Activated T-helper 1 cell treated with Interleukin-2 at 50 U/mL for 16 hours (primary cell): ENCODE results near the gene SSTR1.

Source experiments
- DNase-seq: peaks from one replicate; pipeline ENCODE4 v3.0.0-alpha.2; 2020; ENCODE audit warnings: low read depth

The SSTR1 gene

DNA sequence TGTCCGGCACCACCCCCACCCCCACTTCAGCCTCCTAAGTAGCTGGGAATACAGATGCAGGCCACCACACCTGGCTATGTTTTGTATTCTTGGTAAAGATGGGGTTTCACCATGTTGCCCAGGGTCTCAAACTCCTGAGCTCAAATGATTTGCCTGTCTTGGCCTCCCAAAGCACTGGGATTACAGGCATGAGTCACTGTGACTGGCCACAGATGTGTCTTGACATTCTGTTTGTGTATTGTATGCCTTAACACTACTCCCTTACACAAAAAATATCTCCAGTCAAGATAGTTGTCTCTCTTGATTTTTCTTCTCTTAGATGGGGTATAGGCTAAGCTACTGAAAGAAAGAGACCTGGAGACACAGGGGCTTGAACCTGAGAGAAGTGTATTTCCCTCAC is 30.6 kb downstream of the SSTR1 start:
- no peak for DNase-seq

DNA sequence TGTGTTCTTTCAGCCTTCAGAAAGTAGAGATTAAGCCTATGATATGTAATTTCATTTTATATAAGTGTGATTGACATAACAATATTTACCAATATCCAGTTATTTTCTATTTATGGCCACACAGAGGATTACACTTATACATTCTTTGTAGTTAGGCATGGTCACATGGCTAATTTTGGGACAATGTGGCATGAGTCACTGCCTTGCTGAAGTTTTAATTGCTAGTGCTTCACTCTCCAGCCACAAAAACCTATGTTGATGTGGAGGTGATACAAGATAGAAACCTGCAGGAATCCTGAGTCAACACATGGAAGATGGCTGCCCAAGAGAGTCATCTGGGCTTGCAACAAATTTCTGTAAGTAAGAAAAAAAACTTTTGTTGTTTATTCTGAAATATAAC is 31.2 kb downstream of the SSTR1 start:
- DNase-seq: no peak

DNA sequence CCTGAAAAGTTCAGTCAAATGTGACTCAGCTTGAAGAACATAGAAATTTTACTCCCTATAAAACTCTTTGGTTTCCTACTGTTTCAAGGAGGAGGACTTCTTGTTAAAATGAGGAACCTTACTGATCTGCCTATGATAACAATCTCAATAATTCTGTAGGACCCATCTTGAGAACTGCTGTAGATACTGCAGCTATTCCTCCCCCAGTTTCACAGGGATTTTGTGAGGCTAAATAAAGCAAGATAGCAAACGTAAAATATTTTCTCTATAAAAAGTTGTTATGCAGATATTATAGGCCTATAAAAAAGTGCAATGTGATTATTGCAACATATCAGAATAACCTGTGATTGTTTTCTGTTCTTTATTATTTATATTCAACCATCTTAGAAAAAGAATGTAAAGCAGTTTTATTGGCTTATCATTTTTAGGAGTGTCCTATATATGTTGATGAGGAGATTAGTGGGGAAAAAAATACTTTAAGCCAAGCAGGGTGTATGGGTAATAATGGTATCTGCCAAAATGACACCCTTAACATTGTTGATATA is 36.1 kb downstream of the SSTR1 start:
- no peak for DNase-seq

DNA sequence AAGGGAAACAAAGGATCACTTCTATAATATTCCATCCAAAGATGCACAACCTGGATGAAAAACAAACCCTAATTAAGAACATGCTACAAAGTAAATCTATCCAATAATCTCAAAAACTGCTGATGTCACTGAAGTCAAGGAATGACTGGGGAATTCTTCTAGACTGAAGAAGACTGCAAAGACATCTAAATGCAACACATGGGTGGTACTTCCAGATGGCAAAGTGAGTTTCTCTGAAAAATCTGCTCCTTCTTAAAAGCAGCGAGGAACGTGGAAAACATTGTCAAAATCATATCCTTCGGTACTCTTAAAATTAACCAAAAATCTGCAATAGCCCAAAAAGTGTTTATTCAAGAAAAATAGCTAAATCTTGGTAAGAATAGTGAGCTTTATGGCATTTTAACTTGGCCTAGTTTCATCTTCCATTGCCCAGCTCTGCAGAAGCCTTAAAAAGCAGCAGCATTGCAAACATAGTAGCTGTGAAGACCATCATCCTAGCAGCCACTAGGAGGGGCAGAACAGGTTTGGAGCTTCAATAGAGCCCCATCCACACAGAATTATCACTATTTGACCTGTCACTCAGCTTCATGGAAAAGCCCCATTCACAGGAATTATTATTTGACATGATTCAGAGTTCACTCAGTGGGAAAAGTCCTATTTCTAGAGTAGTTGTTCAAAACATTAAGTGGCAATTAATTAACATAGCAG is 40.8 kb downstream of the SSTR1 start:
- DNase-seq: no peak

DNA sequence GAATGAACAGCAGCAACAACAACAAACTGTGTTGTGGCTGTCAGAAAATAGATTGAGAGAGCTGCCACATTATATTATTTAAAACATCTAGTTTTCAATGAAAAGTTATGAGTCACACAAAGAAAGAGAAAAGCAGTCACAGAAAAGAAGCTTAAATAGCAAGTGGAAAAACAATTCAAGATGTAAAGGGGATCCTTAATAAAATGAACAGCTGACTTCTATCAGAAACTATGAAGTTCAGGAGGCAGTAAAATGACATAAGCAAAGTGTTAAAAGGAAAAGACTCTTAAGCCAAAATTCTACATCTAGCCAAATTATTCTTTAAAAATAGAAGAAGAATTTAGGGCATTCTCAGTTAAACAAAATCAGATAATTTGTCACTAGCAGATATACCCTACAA is 42.6 kb downstream of the SSTR1 start:
- DNase-seq: no peak

DNA sequence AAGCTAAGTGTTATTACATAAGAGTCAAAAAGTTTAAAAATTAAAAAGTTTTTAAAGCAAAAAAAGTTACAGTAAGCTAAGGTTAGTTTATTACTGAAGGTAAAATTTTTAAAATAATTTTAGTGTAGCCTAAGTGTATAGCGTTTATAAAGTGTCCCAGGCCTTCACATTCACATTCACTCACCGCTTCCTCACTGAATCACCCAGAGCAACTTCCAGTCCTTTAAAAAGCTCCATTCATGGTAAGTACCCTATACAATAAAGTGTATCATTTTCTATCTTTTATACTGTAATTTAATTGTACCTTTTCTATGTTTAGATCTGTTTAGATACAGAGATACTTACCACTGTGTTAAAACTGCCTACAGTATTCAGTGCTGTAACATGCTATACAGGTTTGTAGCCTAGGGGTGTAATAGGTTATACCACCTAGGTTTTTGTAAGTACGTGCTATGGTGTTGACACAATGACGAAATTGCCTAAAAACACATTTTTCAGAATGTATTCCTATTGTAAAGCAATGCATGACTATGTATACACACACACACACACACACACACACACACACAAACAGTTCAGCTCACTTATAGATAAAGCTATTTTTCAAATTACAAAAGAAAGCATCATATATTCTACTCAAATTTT is 44.5 kb downstream of the SSTR1 start:
- DNase-seq: no peak

DNA sequence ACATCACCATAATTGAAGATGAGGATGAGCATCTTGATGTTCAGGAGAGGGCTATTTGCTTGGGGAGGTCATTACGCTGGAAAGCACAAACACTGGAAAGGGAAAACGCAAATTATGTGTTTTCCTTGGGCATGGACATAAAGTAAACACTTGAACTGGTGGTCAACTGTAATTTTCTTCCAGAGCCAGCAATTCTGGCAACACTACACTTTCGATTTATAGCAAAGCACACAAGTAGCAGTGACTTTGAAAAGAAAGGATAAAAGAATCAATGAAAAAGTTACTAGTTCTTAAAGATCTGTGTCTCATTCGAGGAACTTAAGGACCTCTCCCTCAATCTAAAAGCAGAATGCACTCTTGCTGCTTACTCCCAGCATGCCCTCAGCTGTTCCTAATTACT is 46.0 kb downstream of the SSTR1 start:
- no peak for DNase-seq

DNA sequence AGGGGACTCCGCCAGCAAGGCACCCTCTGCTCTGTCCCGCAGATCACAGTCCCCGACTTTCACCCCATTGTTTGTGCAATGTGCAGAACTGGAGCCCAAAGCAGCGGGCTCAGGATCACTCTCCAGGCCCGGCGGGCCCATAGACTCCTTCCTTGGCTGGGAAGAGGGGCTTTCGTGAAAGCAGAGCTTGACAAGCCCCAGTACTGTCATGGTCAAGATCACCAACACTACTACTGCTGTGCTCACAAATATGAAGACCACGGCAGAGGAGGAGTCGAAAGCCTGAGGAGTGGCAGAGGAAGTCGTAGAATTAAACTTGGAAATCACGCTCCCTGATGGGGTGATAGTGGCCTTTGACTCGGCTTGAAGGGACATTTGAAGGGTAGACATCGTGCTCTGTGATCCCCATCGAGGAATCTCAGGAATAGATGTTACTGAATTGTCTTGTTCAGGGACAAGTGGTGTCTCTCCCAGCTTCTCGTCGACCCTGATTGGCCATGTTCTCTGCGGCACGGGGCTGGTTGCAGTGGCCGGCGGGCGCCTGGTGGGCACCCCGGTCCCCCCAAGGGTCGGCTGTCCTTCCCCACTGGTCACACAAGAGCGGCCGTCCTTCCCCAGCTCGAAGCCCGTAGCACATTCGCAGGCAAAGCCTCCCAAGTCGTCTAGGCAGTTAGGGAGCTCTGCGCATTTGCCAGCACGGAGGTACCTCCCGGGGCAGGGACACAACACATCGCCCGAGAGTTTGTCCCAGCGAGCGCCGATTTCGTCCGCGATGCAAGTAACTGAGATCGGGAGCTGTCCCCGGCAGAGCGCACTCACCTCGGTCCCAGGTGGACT is 47.1 kb downstream of the SSTR1 start:
- DNase-seq: no peak

DNA sequence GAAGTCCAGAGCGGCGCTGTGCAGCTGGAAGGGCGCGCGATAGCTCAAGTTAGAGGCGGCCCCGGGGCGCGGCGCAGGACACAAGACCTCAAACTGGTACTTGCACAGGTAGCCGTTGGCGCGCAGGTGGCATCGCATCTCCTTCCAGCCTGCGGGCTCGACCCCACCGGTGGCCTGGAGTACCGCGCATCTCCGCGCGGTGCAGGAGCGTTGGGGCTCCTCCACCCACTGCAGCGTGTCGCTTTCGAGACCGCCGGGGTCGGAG is 47.6 kb downstream of the SSTR1 start:
- DNase-seq: no peak

DNA sequence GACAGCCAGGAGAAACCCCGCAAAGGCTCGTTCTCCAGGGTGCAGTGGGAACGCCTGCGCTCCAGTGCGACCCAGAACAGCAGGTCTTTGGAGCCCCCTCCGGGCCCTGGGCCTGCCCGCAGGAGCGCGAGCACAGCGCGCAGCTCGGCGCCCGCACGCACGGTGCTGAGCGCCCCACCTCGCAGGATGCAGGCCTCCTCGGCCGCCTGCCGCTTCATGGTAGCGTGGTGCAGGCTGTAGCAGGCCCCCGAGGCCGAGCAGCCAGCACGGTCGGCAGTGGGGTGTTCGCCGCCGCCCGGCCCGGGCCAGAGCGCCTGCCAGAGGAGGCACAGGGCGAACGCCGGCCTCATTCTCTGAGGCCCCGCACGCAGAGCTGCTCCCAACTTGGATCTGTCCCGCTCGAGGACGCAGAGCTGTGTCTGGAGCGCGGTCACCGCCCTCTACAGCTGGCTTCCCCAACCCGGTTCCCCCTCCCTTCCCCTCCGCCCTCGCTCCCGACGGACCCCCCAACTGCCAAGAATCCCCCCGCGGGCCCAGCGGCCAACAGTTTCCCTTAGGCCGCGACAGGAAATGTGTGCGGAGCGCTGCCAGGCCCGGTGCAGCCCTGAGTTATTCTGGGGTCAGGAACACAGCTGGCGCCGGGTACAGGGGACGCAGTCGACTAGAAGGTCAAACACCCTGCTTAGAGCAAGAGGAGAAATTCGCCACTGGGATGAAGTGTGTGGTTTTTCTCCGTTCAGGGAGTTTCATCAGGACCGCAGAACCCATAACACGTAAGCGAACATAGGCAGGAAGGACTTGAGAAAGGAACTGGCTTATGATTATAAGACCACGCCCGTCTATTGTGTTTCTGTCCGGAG is 48.2 kb downstream of the SSTR1 start, which contains the start of gene CLEC14A:
CLEC14A (minus strand) TSS at position 421 of the 860 bp plus-strand sequence; CDS start at position 350, 71 bp downstream.
- no peak for DNase-seq

DNA sequence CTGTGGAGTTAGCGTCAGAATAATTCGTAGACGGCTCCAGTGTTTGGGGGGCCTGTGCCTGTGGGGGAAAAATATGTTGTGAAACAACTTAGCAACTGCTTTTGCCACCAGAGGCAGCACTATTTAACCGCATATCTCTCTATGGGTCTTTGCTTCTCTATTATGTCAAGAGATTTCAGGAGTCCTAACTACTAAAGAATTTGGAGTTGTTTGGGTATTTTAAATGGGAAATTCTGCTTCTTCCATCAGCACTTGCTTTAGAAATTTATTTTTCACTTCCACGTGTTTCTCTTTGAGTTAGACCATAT is 48.8 kb downstream of the SSTR1 start:
- DNase-seq: no peak

DNA sequence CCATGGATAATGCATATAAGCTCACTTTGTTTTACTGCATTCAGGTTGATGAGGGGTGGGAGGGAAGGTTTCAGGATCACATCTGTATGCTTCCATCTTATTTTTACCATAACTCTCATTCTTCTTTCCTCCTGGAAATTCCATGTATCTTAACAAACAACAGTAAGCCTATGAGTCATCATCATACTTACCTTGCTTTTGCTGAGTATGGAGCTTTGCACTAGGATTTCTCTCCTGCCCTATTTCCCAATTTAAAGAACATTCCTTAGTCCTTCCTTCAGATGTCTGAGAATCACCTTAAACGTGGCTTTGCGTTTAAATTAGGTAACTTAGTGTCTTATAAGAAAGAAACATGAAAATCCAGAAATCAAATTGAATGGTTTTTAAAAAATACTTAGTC is 49.8 kb downstream of the SSTR1 start:
- no peak for DNase-seq

DNA sequence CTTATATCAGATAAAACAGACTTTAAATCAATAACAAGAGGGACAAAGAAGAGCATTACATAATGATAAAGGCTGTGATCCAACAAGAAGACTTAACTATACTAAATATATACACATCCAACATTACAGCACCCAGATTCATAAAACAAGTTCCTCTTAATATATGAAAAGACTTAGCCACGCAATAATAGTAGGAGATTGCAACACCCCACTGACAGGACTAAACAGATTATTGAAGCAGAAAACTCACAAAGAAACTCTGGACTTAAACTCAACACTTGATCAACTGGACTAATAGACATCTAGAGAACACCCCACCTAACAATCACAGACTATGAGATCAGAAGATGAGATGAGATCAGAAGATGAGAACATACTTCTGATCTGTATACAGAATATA is 53.9 kb downstream of the SSTR1 start:
- DNase-seq: no peak
